GM06990 (cell line): ENCODE data around the gene IFI44L.

Experiments
- DNase-seq: peaks from one replicate; pipeline ENCODE4 v3.0.0-alpha.2; 2011; ENCODE audit not compliant: insufficient read length; ENCODE audit errors: extremely low read depth
- H3K27me3 ChIP-seq: replicated peaks from 2 replicates; pipeline ENCODE4 v1.6.0; 2011; ENCODE audit warnings: low read length; ENCODE audit not compliant: control insufficient read depth, insufficient read depth
- H3K36me3 ChIP-seq: 2 replicates; pipeline ENCODE4 v1.5.1; 2011; ENCODE audit warnings: low read length; ENCODE audit not compliant: control insufficient read depth, insufficient read depth
- H3K4me3 ChIP-seq: replicated peaks from 2 replicates; pipeline ENCODE4 v1.5.1; 2011; ENCODE audit warnings: low read depth, mild to moderate bottlenecking, control low read depth, low read length
- CTCF ChIP-seq: IDR thresholded peaks from 2 replicates; pipeline ENCODE4 v1.5.1; 2011; ENCODE audit warnings: low read length, control low read depth, mild to moderate bottlenecking, inconsistent platforms; ENCODE audit not compliant: insufficient read depth, poor library complexity, severe bottlenecking

The IFI44L gene

GRCh38 chr1:78641558-78641957 lies 21.3 kb downstream of the IFI44L start:
- no peak overlapping the region for H3K4me3 ChIP-seq
- H3K36me3 ChIP-seq = peaks cover 4% of the 10 kb centered on the region
- DNase-seq = no peak
- no peak for TF ChIP-seq CTCF
- H3K27me3 ChIP-seq = no peaks in the 10 kb centered on the region

- no peak for DNase-seq
- Histone ChIP-seq H3K27me3 (no peaks in the 10 kb centered on the region), H3K36me3 (peaks cover 3% of the 10 kb centered on the region), H3K4me3 (no peak overlapping the region)
- no peak for TF ChIP-seq CTCF
Observed at GRCh38 chr1:78645723-78646122, 25.5 kb downstream of the IFI44L start.

- no peak for TF ChIP-seq CTCF
- Histone ChIP-seq H3K4me3 (no peak overlapping the region), H3K36me3 (no peaks in the 10 kb centered on the region; the same call in 1 of the 2 replicates), H3K27me3 (no peaks in the 10 kb centered on the region)
- DNase-seq = no peak
Observed at GRCh38 chr1:78647238-78647637, 27.0 kb downstream of the IFI44L start.

- no peaks in the 10 kb centered on the region; the same call in 1 of the 2 replicates for H3K36me3 ChIP-seq
- no peak for TF ChIP-seq CTCF
- H3K27me3 ChIP-seq = no peaks in the 10 kb centered on the region
- H3K4me3 ChIP-seq = peak within 1 kb of the TSS; percentile 75
- DNase-seq = peak; percentile 63
Observed at GRCh38 chr1:78649628-78650027, 29.4 kb downstream of the IFI44L start, which contains the start of gene IFI44. IFI44 (plus strand) TSS chr1:78649831; CDS start chr1:78650196, 365 bp downstream.

GRCh38 chr1:78650114-78650660 lies 29.9 kb downstream of the IFI44L start:
- no peak for DNase-seq

More at GRCh38 chr1:78650114-78650660, 29.9 kb downstream of the IFI44L start:
- Histone ChIP-seq H3K27me3 (no peaks in the 10 kb centered on the region), H3K4me3 (peak overlapping the region; percentile 75), H3K36me3 (no peaks in the 10 kb centered on the region; the same call in 1 of the 2 replicates)
- TF ChIP-seq CTCF = no peak
